GM12865 (cell line): ENCODE measurements around the gene DENND4B.
"Not testable (repeated sequence)": the region's sequence is repeated elsewhere in the genome, so short reads cannot be mapped to it uniquely, and the experiment has no call there.

ENCODE experiments used
- DNase-seq: peaks from one replicate; pipeline ENCODE4 v3.0.0; 2010; ENCODE audit warnings: low read depth
- H3K4me3 ChIP-seq: 2 replicates; pipeline ENCODE4 v1.5.1; 2011; ENCODE audit warnings: mild to moderate bottlenecking, low read depth, low read length, control low read depth
- TF ChIP-seq, protein P1 (sequence below): IDR thresholded peaks from 2 replicates; pipeline ENCODE4 v1.5.1; 2011; ENCODE audit warnings: low read length, control low read depth, low read depth, inconsistent platforms; ENCODE audit not compliant: insufficient read depth; ENCODE audit errors: missing control alignments

DENND4B gene

DNA sequence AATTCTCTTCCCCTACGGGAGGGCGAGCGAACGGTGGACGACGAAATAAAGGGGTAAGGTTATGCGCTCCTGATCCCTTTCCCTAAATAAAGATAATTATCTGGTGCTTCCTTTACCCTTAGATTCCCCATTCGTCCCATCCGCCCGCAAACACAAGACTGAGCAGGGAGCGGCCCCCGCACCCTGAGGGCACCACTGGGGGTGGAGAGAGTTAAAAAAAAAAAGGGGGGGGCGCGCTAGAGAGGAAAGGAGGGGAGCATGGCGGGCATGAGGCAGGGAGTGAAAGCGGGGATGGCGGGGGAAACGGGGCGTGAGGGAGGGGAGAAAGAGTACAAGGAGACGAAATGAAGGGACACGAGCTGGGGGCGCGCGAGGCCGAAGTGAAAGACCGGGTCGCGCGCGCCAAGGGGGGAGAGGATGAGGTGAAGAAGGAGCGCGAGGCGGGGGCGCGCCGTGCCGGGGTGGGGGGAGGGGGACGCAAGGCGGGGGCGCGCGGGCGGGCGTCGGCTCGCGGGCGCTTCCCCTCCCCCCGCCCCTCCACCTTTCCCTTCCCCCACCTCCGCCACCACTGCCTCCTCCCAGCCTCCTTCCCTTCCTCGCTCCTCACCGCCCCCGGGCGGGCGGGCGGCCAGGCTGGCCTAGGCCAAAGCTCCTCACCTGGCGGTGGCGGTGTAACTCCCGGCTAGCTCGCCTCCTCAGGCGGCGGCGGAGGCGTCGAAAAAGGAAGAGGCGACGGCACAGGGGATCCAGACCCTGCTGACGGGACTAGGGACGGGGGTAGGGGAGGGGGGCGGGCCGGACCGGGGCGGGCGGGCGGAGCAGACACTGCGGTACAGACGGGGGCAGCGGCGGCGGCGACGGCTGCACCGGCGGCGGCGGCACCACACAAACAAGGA is 24.2 kb downstream of the DENND4B start:
- TF ChIP-seq, protein P1, sequence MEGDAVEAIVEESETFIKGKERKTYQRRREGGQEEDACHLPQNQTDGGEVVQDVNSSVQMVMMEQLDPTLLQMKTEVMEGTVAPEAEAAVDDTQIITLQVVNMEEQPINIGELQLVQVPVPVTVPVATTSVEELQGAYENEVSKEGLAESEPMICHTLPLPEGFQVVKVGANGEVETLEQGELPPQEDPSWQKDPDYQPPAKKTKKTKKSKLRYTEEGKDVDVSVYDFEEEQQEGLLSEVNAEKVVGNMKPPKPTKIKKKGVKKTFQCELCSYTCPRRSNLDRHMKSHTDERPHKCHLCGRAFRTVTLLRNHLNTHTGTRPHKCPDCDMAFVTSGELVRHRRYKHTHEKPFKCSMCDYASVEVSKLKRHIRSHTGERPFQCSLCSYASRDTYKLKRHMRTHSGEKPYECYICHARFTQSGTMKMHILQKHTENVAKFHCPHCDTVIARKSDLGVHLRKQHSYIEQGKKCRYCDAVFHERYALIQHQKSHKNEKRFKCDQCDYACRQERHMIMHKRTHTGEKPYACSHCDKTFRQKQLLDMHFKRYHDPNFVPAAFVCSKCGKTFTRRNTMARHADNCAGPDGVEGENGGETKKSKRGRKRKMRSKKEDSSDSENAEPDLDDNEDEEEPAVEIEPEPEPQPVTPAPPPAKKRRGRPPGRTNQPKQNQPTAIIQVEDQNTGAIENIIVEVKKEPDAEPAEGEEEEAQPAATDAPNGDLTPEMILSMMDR, result peak; percentile 14
- peak; percentile 86 for DNase-seq
- peak overlapping the region; percentile 94 for H3K4me3 ChIP-seq

DNA sequence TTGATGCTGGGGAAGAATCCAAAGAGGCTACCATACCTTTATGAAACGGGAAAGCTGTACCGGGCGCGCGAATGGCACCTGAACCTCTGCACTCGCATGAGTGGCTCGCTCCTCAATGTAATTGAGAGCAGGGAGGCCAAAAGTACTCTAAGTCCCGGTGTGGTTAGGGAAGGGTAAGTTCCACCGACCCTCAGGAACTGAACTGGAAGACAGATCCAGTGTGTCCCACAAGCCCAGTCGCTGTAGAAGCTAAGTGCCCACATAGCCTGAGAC is 24.8 kb downstream of the DENND4B start:
- DNase-seq, result no peak

DNA sequence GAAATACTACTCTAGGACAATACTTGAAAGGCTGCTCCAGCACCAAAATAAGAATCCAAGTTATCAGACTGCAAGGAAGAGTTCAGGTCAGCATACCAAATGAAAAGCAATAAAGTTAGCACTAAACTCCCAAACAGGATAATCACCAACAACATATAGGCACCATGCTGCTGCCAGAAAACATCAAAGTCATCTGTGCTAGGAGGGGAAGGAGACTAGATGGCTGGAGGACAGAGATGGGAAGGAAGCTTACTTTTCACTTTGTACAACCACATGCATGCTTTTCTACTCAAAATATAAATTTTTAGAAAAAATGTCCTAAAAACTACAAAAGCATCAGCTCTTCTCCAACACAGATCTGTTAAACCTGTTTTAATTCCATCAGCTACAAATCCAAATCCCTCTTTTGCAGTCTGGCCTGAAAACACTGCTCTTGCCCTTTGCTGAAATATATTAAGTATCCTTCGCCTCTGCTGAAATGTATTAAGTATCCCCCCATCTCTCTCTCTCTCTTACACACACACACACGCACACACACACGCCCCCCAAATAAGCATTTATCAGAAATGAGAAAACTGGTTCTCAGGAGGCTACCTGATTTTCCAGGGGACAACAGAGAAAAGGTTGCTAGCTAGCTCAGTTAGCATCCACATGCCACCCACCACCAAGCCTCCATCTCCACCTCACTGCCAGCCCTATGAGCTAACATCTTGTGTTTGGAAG is 25.3 kb downstream of the DENND4B start:
- no peak for DNase-seq
- TF ChIP-seq, protein P1, result no peak
- H3K4me3 ChIP-seq, result peak overlapping the region; percentile 94

More for the DNA sequence above, 24.8 kb downstream of the DENND4B start:
- TF ChIP-seq, protein P1, result no peak
- peak overlapping the region; percentile 94 for H3K4me3 ChIP-seq

DNA sequence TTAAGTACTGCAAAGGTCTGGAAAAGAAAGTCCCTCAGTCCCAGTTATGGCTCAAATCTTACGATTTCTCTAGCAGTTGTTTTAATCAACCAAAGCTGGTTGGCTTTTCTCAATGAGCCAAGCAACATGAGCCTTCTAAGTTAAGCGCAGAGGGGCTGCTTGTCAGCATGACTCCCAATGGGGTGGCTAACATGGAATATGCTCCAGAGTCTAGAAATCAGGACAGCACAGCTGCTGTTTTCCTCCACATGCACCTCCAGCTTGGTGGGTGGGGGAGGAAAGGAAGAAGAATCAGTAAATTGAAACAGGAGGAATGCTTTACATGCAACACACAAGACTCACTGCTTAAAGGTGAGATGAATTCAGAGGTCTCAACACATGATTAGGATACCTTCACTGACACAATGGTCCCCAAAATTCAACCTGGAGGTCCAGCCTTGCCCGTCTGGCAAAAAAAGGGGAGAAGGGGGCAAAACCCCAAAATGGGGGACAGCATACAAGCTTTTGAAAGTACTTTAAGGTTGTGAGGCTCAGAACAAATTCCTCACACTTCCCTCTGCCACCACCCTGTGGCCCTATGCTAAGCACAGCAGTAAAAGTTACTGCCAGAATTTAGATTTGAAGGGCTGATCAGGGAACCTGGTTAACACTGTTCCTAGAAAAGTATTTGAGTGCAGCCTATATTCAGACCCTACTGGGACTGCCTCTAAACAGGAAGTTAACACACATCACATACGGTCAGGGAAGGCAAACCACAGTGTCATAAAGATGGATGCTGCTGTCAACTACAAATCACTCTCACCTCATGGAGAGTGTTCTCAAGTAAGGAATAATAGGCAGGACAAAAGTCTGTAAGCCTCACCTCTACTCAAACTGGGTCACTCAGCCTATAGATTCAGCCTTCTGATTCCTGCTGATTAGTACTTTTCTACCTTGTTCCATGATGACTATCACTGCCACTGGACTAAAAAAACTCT is 26.4 kb downstream of the DENND4B start:
- peak overlapping the region; percentile 94 for H3K4me3 ChIP-seq
- DNase-seq, result peak; percentile 57
- TF ChIP-seq, protein P1, result peak; percentile 38

DNA sequence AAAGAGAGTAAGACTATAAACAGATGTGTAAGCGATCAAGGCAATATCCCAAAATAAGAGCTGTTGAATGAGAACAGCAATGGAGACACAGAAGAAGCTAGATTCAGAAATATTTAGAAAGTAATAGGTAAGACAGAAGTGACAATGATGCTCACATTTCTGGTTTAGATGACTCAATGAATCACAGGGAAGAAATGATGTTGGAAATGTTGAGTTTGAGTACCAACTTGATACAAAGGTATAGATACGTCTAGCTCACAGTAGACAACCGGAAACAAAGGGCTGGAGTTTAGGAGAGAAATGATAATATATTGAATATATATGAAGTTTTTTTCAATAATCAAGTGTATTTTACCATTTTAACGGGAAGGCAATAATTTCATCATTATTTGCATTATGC is 30.2 kb downstream of the DENND4B start:
- TF ChIP-seq, protein P1, result no peak
- DNase-seq, result no peak

DNA sequence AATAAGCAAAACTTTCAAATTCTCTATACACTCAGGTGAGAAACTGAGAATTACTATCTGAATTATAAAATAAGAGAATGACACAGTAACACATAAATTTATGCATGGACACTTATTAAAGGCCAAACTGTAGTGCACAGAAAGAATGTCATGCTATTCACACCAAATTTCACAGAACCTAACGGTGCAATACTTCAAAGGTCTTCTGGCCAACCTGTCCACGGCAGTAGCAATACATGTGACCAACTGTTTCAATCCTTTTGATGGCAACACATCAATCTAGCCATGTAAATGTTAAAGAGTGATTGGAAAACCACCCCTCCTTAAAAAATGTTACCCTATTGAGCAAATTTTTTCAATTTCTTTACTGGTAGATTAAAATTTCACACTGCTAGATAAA is 34.2 kb downstream of the DENND4B start:
- no peak overlapping the region for H3K4me3 ChIP-seq
- TF ChIP-seq, protein P1, result no peak
- DNase-seq, result no peak

More for the DNA sequence above, 30.2 kb downstream of the DENND4B start:
- H3K4me3 ChIP-seq, result no peak overlapping the region

DNA sequence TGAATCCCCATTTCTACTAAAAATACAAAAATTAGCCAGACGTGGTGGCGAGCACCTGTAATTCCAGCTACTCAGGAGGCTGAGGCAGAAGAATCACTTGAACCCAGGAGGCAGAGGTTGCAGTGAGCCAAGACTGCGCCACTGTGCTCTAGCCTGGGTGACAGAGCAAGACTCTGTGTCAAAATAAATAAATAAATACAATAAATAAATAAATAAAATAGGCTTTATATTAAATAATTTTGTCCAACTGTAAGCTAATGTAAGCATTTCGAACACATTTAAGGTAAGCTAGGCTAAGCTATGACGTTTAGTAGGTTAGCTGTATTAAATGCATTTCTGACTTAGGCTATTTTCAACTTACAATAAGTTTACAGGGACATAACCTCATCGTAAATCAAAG is 36.0 kb downstream of the DENND4B start:
- DNase-seq, H3K4me3 ChIP-seq: not testable (repeated sequence)
